PC-9 (cell line): ENCODE data around the gene FGF19. TPM values are rescaled to one million over a fixed set of nuclear protein-coding genes. Genes with fewer than 3 reads are reported as not detected.
A peak's percentile ranks its signal among the peaks of the same experiment; 100 is the strongest.

Experiments
- BruUV-seq: library from RNA; stranded (reverse); fragments of 400-500 nt; replicated peaks from 2 replicates; lab custom pipeline; 2021; lab: Mats Ljungman, UMichigan
- CTCF ChIA-PET: fragments of 300-600 bp; sonication (Branson Sonifier 250); formaldehyde crosslinking; loops from one replicate; lab custom pipeline; 2022; ENCODE audit warnings: antibody characterized with exemption; lab: Charles Lee
- POLR2A ChIA-PET: fragments of 300-600 bp; sonication (Branson Sonifier 250); formaldehyde crosslinking; loops from one replicate; lab custom pipeline; 2022; ENCODE audit warnings: antibody characterized with exemption; ENCODE audit not compliant: unreplicated experiment; lab: Charles Lee
- DNase-seq, 2 experiments: peaks; one replicate each; pipeline versions ENCODE4 v3.0.0 to v3.0.0-alpha.2; 2015 to 2022; ENCODE audit warnings: mixed read lengths in 1 of 2
- H2AFZ ChIP-seq: fragments of 200-600 bp; sonication (generic); 2 replicates; pipeline ENCODE4 v1.8.1; 2017; ENCODE audit warnings: antibody characterized with exemption
- H3F3A ChIP-seq: fragments of 200-600 bp; sonication (generic); 2 replicates; pipeline ENCODE4 v1.8.1; 2017; ENCODE audit warnings: antibody characterized with exemption, mild to moderate bottlenecking, low read depth; ENCODE audit not compliant: insufficient read depth
- H3K27ac ChIP-seq: fragments of 200-600 bp; sonication (generic); 2 replicates; pipeline ENCODE4 v1.6.1; 2016; ENCODE audit warnings: mixed run types
- H3K27me3 ChIP-seq: fragments of 200-600 bp; sonication (generic); 2 replicates; pipeline ENCODE4 v1.6.1; 2016; ENCODE audit warnings: low read depth, mixed run types; ENCODE audit not compliant: insufficient read depth
- H3K36me3 ChIP-seq: fragments of 200-600 bp; sonication (generic); 2 replicates; pipeline ENCODE4 v1.6.1; 2016; ENCODE audit warnings: low read depth, mixed run types
- H3K4me1 ChIP-seq: fragments of 200-600 bp; sonication (generic); replicated peaks from 2 replicates; pipeline ENCODE4 v1.6.1; 2016; ENCODE audit warnings: mixed run types; ENCODE audit not compliant: insufficient read depth
- H3K4me2 ChIP-seq: fragments of 200-600 bp; sonication (generic); 2 replicates; pipeline ENCODE4 v1.6.1; 2017; ENCODE audit warnings: mixed run types
- H3K4me3 ChIP-seq: fragments of 200-600 bp; sonication (generic); 2 replicates; pipeline ENCODE4 v1.6.1; 2016; ENCODE audit warnings: mixed run types
- H3K79me2 ChIP-seq: fragments of 200-600 bp; sonication (generic); 2 replicates; pipeline ENCODE4 v1.6.1; 2017; ENCODE audit warnings: low read depth, mixed run types
- H3K9me2 ChIP-seq: fragments of 200-600 bp; sonication (generic); 2 replicates; pipeline ENCODE4 v1.8.1; 2017; ENCODE audit warnings: mild to moderate bottlenecking; ENCODE audit not compliant: insufficient read depth
- H3K9me3 ChIP-seq: fragments of 200-600 bp; sonication (generic); 2 replicates; pipeline ENCODE4 v1.8.1; 2016; ENCODE audit warnings: low read depth; ENCODE audit not compliant: insufficient read depth
- H4K20me1 ChIP-seq: fragments of 200-600 bp; sonication (generic); 2 replicates; pipeline ENCODE4 v1.8.1; 2017; ENCODE audit not compliant: insufficient read depth
- CTCF ChIP-seq: fragments of 200-600 bp; sonication (generic); conservative IDR thresholded peaks from 2 replicates; pipeline ENCODE4 v1.6.1; 2017; ENCODE audit warnings: mixed run types, antibody characterized with exemption, mild to moderate bottlenecking, moderate library complexity
- EZH2 ChIP-seq: fragments of 200-600 bp; sonication (generic); IDR thresholded peaks from 2 replicates; pipeline ENCODE4 v1.8.0; 2017; ENCODE audit warnings: antibody characterized with exemption, low read depth
- intact Hi-C: fragments of 100-400 bp; cut with micrococcal nuclease; formaldehyde crosslinking; loops from one replicate; pipeline ENCODE4 v1.10.0; 2022; ENCODE audit not compliant: unreplicated experiment
- total RNA-seq: library from RNA; stranded (reverse); gene quantifications from 2 replicates; pipeline ENCODE4 v1.2.3, GENCODE V29; 2021

The FGF19 gene
- total RNA-seq, 1 experiment from 2014 or later: 2.0 TPM

GRCh38 chr11:69715446-69715845, 11.6 kb upstream of the FGF19 start:
- no TSS peak for BruUV-seq
- no peak for TF ChIP-seq EZH2
- no peak for TF ChIP-seq CTCF
- ChIA-PET POLR2A (no interaction called here), CTCF (interaction anchor here (0.9 kb wide), 1 partner anchor 11 kb away, joined by 11 read pairs; no protein-coding TSS in a partner anchor)
- DNase-seq: peak in 1 of 2 experiments; percentile 18
- Histone ChIP-seq H3K27ac (no peak overlapping the region), H4K20me1 (no peaks in the 10 kb centered on the region), H2AFZ (no peak overlapping the region), H3K36me3 (no peaks in the 10 kb centered on the region), H3K9me3 (no peaks in the 10 kb centered on the region), H3K4me3 (no peak overlapping the region), H3K9me2 (no peaks in the 10 kb centered on the region), H3K4me1 (no peaks in the 10 kb centered on the region), H3K79me2 (no peaks in the 10 kb centered on the region), H3F3A (peaks cover 10% of the 10 kb centered on the region; the same call in 1 of the 2 replicates), H3K27me3 (no peaks in the 10 kb centered on the region), H3K4me2 (no peak overlapping the region)
- intact Hi-C loops: no loop called here

- ChIA-PET POLR2A (interaction anchor here (0.6 to 0.7 kb wide), 2 partner anchors 189 to 273 kb away, joined by 3 to 4 read pairs; no protein-coding TSS in a partner anchor), CTCF (no interaction called here)
- no TSS peak for BruUV-seq
- no peak for TF ChIP-seq EZH2
- TF ChIP-seq CTCF: no peak
- Histone ChIP-seq H2AFZ (no peak overlapping the region), H3K4me3 (no peak overlapping the region), H3K9me3 (no peaks in the 10 kb centered on the region), H3K4me1 (no peaks in the 10 kb centered on the region), H4K20me1 (no peaks in the 10 kb centered on the region), H3K79me2 (no peaks in the 10 kb centered on the region), H3F3A (0 out of 2 replicates have a peak, but pooled peaks cover 13% of the 10 kb centered on the region), H3K27me3 (no peaks in the 10 kb centered on the region), H3K4me2 (no peak overlapping the region), H3K27ac (no peak overlapping the region), H3K36me3 (no peaks in the 10 kb centered on the region), H3K9me2 (no peaks in the 10 kb centered on the region)
- DNase-seq: peak in 1 of 2 experiments; percentile 28
- intact Hi-C loops: no loop called here
Measured at GRCh38 chr11:69711822-69712801, 8.3 kb upstream of the FGF19 start.

GRCh38 chr11:69708736-69709401, 5.0 kb upstream of the FGF19 start:
- intact Hi-C loops: no loop called here
- ChIA-PET CTCF (no interaction called here), POLR2A (no interaction called here)

More at GRCh38 chr11:69708736-69709401, 5.0 kb upstream of the FGF19 start:
- H3K9me3 ChIP-seq: no peaks in the 10 kb centered on the region
- no peak overlapping the region for H3K4me2 ChIP-seq
- H3K27me3 ChIP-seq: no peaks in the 10 kb centered on the region
- no peak overlapping the region for H3K27ac ChIP-seq
- DNase-seq: no peak
- H3F3A ChIP-seq: 0 out of 2 replicates have a peak, but pooled peaks cover 8% of the 10 kb centered on the region
- H2AFZ ChIP-seq: no peak overlapping the region
- no peak for TF ChIP-seq EZH2
- TF ChIP-seq CTCF: no peak
- H4K20me1 ChIP-seq: no peaks in the 10 kb centered on the region
- H3K9me2 ChIP-seq: no peaks in the 10 kb centered on the region
- no TSS peak for BruUV-seq
- H3K4me3 ChIP-seq: no peak overlapping the region
- no peaks in the 10 kb centered on the region for H3K79me2 ChIP-seq
- H3K36me3 ChIP-seq: no peaks in the 10 kb centered on the region
- 0 out of 2 replicates have a peak, but pooled peaks cover 2% of the 10 kb centered on the region for H3K4me1 ChIP-seq
